Adipose tissue (tissue), 3 donors: Measurements from ENCODE around the gene ITGB5. TPM values are rescaled to one million over a fixed set of nuclear protein-coding genes. Genes with fewer than 3 reads are reported as not detected.

Experiments used
- H3K27ac ChIP-seq: one replicate; pipeline ENCODE4 v1.5.1; 2013; ENCODE audit warnings: low read depth, low read length
- WGBS, 3 donors: extraction: QIAGEN DNeasy Blood & Tissue Kit; methylation state at CpG; one replicate each; pipeline ENCODE4 v1.1.7; 2013; 5-methylcytosine and 5-hydroxymethylcytosine counted together
- polyA plus RNA-seq, 3 donors: library from polyadenylated mRNA; stranded (reverse); fragments of 200-250 nt; gene quantifications; one replicate each; pipeline ENCODE4 v1.2.3, GENCODE V29; 2013
- donor health status: healthy with polysubstance abuse.
- donor health status: Bipolar disorder and iron deficiency.
- donor health status: healthy.

Gene ITGB5
- polyA plus RNA-seq, 3 donors: 17.1 to 83.8 (median 50.0) TPM

- WGBS, 3 donors: 7 to 50% (median 10%) methylated on average over 6 of the region's 6 CpGs
- no peak overlapping the region for H3K27ac ChIP-seq
Measured at GRCh38 chr3:124878561-124879336, 8.4 kb downstream of the ITGB5 start.

GRCh38 chr3:124877674-124878073 is 9.5 kb downstream of the ITGB5 start:
- WGBS, 3 donors: 86 to 96% (median 89%) methylated on average over 3 of the region's 3 CpGs
- no peak overlapping the region for H3K27ac ChIP-seq

DNA sequence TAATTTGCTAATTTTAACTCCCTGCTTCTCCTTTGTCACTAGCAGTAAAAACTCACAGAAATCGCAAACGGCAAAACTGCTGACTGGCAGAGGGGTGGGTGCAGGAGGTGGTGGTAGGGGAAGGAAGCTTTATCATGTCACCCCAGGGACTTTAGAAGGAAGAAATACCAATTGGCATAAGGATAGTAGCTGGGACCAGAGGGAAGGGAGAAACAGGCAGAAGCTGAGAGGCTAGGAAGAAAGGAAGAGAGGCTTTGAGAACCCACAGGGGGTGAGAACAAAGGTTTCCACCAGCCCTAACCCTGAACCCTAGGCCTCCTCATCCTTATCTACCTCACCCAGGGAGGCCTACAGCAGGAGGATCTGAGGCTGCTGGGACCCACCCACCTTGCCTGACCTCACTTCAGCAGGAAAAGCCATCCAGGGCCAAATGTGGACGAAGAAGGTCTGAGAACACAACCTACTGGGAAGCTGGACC is 10.7 kb downstream of the ITGB5 start:
- no peak overlapping the region for H3K27ac ChIP-seq

DNA sequence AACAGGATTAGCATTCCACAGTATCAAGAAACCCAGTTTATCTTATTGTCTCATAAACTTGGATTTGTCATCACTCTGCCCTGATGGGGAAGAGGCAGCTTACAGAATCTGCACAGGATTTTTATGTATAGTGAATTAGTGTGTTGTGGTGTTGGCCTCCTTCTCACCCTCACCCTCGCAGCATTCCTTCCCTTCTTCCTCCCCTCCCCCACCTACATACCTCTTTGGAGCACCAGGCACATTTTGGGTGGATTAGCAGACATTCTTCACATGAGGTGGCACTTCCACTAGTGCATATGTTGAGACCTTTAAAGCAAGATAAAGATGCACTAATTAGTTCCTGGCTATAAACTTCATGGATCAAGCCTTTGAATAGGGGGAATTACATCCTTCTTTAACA is 13.9 kb downstream of the ITGB5 start:
- H3K27ac ChIP-seq: no peak overlapping the region
- 78 to 94% (median 86%) methylated on average over 1 of the region's 1 CpG for WGBS, 3 donors

More for the DNA sequence above, 10.7 kb downstream of the ITGB5 start:
- WGBS, 3 donors: 25 to 84% (median 32%) methylated on average over 3 of the region's 3 CpGs

DNA sequence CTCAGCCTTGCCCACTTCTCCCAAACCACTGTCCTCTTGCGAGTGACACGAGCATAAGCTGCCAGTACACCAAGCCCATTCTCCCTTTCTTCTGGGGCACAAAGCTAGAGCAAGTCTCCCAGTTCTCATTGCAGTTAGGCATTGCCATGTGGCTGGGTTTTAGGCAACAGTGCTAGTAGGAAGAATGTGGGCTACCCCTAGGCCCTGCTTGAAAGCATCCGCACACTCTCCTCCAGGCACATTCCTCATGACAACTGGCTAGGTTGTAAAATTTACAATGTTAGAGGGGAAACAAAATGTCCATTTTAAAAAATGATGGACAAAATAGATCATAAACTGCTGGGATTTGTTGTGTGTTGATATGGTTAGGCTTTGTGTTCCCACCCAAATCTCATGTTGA is 19.7 kb downstream of the ITGB5 start:
- WGBS, 3 donors: 96 to 98% (median 97%) methylated on average over 3 of the region's 3 CpGs
- H3K27ac ChIP-seq: no peak overlapping the region

- H3K27ac ChIP-seq: no peak overlapping the region
- WGBS, 3 donors: 66 to 91% (median 88%) methylated on average over 2 of the region's 2 CpGs
Measured at GRCh38 chr3:124862006-124862405, 25.2 kb downstream of the ITGB5 start.

- 69 to 87% (median 80%) methylated on average over 9 of the region's 9 CpGs for WGBS, 3 donors
- H3K27ac ChIP-seq: no peak overlapping the region
Measured at GRCh38 chr3:124861041-124861440, 26.1 kb downstream of the ITGB5 start.

DNA sequence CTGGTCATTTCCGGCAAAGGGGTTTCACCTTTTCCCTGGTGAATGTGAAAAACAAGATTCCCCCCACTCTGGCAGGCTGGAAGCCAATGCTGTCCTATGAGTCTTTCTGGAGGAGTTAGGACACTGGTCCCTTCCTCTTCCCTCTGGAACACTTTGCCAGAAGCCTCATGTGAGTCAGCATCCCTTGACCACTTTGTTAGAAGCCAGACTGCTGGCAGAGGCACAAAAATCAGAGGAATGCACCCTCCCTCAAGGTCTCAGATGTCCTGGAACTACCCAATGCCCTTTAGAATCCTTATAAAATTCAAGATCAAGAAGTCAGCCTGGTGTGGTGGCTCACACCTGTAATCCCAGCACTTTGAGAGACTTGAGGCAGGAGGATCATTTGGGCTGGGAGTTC is 26.6 kb downstream of the ITGB5 start:
- H3K27ac ChIP-seq: no peak overlapping the region
- whole genome bisulfite sequencing, 3 donors: 44 to 57% (median 47%) methylated on average over 1 of the region's 1 CpG

DNA sequence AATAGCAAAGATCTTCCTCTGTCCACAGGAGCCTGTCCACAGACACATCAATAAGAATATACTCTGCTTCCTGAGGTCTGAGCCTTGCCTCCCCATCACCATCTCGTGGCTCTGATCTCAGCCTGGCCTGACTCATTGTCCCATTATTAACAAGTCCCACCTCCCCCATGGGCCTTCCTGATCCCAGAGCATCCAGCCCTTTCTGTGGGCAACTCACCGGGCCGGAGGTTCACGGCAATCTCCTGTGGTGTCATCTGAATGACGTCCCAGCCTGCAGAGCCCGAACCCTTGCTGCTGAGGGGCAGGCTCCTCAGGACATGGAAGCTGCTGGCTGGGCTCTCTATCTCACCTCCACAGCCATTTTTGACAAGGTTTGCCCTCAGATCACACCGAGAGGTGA is 28.1 kb downstream of the ITGB5 start:
- 67 to 80% (median 69%) methylated on average over 7 of the region's 7 CpGs for WGBS, 3 donors
- H3K27ac ChIP-seq: no peak overlapping the region

DNA sequence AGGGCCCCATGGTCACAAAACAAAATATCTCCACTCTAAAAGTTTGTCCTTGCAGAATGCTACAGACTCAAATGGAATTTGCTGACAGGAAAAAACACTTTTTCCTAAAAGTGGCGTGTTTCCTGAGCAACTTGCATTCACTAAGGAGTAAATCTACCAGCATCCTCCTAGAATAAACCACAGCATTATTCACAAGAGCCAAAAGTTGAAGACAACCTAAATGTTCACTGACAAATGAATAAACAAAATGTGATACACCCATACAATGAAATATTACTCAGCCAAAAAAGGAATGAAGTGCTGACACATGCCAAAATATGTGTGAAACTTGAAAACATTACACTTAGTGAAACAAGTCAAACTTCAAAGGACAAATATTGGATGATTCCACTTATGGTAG is 28.9 kb downstream of the ITGB5 start:
- H3K27ac ChIP-seq: no peak overlapping the region
- 29 to 56% (median 49%) methylated on average over 1 of the region's 1 CpG for whole genome bisulfite sequencing, 3 donors

DNA sequence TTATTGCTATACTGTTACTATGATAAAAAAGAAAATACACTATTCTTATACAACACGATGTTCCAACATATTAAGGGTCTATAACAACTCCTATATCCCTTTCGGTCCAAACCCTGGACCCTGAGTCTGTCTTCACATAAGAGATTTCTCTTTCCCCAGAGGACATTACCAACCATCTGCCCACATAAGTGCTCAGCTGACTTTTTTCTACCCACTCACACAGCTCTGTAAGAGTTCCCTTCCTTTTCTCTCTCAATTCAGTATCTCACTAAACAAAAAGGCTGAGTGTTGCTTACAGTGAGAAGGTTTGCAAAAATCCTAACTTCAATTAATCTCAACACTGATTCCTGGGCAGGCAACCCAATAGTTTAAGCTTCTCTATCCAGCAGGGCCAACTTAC is 30.5 kb downstream of the ITGB5 start:
- H3K27ac ChIP-seq: no peak overlapping the region
- WGBS, 3 donors: 91 to 94% (median 92%) methylated on average over 2 of the region's 2 CpGs

DNA sequence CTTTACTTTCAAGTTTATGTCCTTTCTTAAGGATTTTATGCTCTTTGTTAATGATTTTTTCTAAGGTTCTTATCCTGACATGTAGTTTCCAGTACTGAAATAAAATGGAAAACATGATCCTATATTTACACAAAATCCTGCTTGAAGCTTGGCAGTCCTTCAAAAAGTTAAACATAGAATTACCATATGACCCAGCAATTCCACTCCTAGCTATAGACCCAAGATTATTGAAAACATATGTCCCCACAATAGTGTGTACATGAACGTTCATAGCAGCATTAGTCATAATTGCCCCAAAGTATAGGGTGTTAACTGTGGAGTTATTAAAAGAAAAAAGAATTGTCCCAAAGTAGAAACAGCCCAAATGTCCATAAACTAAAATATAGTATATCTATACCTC is 33.2 kb downstream of the ITGB5 start:
- no peak overlapping the region for H3K27ac ChIP-seq
- 64 to 92% (median 76%) methylated on average over 1 of the region's 1 CpG for WGBS, 3 donors

GRCh38 chr3:124853446-124853845 is 33.7 kb downstream of the ITGB5 start:
- WGBS, 3 donors: 91 to 98% (median 96%) methylated on average over 3 of the region's 3 CpGs
- no peak overlapping the region for H3K27ac ChIP-seq

GRCh38 chr3:124851905-124852304 is 35.3 kb downstream of the ITGB5 start:
- WGBS, 3 donors: 78 to 92% (median 84%) methylated on average over 12 of the region's 12 CpGs
- no peak overlapping the region for H3K27ac ChIP-seq

GRCh38 chr3:124851136-124851535 is 36.0 kb downstream of the ITGB5 start:
- WGBS, 3 donors: 40 to 71% (median 48%) methylated on average over 3 of the region's 3 CpGs
- no peak overlapping the region for H3K27ac ChIP-seq

- 83 to 93% (median 92%) methylated on average over 2 of the region's 2 CpGs for WGBS, 3 donors
- no peak overlapping the region for H3K27ac ChIP-seq
Measured at GRCh38 chr3:124850633-124851032, 36.5 kb downstream of the ITGB5 start.

- 91 to 95% (median 94%) methylated on average over 6 of the region's 6 CpGs for WGBS, 3 donors
Measured at GRCh38 chr3:124850212-124850611, 37.0 kb downstream of the ITGB5 start.

DNA sequence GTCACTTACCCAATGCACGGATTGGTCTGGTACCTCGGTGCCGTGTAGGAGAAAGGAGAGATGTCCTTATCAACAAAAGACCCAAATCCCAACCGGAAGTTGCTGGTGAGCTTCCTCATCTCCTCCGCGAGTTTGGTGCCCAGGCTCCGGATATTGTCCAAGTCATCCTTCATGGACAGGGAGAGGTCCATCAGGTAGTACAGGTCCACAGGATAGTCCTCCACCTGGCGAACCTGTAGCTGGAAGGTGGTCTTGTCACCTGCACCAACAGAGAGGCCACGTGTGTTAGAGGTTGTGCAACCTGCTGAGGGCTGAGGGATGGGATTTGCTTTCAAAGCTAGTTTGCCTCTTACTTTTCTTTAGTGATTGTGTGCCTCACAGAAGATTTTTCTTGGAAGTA is 38.9 kb downstream of the ITGB5 start:
- 92 to 96% (median 95%) methylated on average over 9 of the region's 9 CpGs for WGBS, 3 donors
- H3K27ac ChIP-seq: no peak overlapping the region

More at GRCh38 chr3:124850212-124850611, 37.0 kb downstream of the ITGB5 start:
- no peak overlapping the region for H3K27ac ChIP-seq

DNA sequence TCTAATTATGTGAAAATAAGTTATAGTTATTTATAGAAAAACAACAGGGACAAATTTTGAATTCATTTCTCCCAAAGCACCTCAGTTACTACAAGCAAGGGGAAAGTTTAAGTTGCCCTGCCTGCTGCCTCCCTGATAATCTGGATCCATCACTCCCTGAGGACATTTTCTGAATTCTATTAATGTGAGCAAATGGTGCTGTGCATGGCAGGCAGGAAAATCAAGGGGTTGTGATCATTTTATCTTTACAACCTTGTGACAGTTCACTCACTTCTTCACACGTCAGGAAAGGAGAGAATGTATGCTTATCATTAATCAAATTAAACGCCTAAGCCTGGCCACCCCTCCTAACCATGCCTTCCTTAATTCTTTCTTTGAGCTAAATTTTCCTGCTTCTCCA is 39.3 kb downstream of the ITGB5 start:
- H3K27ac ChIP-seq: no peak overlapping the region
- WGBS, 3 donors: 77 to 88% (median 83%) methylated on average over 2 of the region's 2 CpGs

GRCh38 chr3:124847051-124847450 is 40.1 kb downstream of the ITGB5 start:
- WGBS, 3 donors: 65 to 88% (median 81%) methylated on average over 1 of the region's 1 CpG
- H3K27ac ChIP-seq: no peak overlapping the region
